Measurements from ENCODE around the gene EPM2AIP1.

DNA sequence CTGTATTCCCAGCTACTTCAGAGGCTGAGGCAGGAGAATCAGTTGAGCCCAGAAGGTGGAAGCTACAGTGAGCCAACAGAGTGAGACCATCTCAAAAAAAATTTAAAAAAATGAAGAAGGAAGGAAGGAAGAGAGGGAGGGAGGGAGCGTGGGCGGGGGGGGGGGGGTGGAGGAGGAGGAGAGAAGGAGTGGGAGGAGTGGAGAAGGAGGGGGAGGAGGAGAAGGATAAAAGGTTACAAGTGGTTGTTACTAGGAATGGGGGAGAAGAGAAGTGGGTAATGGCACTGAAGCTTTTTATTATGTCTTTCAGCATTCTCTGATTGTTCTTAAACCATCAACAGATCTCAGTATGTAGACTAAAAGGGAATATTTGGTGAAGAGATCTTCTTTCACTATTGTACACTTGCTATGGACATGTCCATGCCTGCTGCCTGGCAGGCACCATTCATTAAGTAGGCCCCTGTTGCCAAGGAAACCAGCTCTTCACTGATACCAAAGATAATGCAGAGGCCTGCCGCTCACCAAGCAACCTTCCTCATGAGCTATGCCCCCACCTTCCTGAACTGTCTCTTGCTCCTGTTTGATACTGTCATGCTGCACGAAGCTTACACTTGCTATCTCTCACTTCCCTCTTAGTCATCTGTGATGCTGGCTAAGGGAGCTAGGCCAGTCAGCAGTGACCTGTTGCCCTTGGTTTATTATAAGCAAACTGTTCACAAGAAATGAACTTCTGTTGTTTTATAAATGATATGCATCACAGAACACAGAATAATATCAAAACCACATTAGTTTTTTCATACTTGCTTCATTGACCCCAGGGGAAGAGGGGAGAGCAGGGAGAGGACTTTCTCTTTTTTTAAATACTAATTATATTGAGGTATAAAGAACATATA lies 23.1 kb downstream of the EPM2AIP1 start:
- TF ChIP-seq, protein P1, sequence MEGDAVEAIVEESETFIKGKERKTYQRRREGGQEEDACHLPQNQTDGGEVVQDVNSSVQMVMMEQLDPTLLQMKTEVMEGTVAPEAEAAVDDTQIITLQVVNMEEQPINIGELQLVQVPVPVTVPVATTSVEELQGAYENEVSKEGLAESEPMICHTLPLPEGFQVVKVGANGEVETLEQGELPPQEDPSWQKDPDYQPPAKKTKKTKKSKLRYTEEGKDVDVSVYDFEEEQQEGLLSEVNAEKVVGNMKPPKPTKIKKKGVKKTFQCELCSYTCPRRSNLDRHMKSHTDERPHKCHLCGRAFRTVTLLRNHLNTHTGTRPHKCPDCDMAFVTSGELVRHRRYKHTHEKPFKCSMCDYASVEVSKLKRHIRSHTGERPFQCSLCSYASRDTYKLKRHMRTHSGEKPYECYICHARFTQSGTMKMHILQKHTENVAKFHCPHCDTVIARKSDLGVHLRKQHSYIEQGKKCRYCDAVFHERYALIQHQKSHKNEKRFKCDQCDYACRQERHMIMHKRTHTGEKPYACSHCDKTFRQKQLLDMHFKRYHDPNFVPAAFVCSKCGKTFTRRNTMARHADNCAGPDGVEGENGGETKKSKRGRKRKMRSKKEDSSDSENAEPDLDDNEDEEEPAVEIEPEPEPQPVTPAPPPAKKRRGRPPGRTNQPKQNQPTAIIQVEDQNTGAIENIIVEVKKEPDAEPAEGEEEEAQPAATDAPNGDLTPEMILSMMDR (IDR thresholded peaks at IDR 0.05 in 8 of 11, conservative IDR thresholded peaks at IDR 0.05 in 3 of 11), result no peak
- TF ChIP-seq POLR2AphosphoS5 (IDR thresholded peaks at IDR 0.05), result peak in 1 of 3 donors; percentile 19
- no peak for TF ChIP-seq POLR2A (IDR thresholded peaks at IDR 0.05)

Data from spleen (tissue), 7 donors.